HG03135 (cell line): Measurements from ENCODE around the gene SLC24A2.

Experiments used
- ATAC-seq: cut with Tn5 transposase; IDR thresholded peaks from one replicate; pipeline ENCODE4 v1.9.1; 2021; ENCODE audit warnings: mild to moderate bottlenecking, moderate library complexity; ENCODE audit not compliant: unreplicated experiment

SLC24A2 gene

GRCh38 chr9:19768798-19769197, 20.0 kb downstream of the SLC24A2 start:
- no peak for ATAC-seq

- ATAC-seq: no peak
Observed at GRCh38 chr9:19759066-19759465, 29.8 kb downstream of the SLC24A2 start.

GRCh38 chr9:19757745-19758144, 31.1 kb downstream of the SLC24A2 start:
- no peak for ATAC-seq

GRCh38 chr9:19754921-19755320, 33.9 kb downstream of the SLC24A2 start:
- ATAC-seq: no peak

GRCh38 chr9:19748278-19749126, 40.3 kb downstream of the SLC24A2 start:
- no peak for ATAC-seq

- no peak for ATAC-seq
Observed at GRCh38 chr9:19746223-19746622, 42.6 kb downstream of the SLC24A2 start.

- no peak for ATAC-seq
Observed at GRCh38 chr9:19741178-19741577, 47.7 kb downstream of the SLC24A2 start.
